OCI-LY1 (cell line): ENCODE data around the gene CLIP2.

Experiments used
- H2AFZ ChIP-seq: fragments of 200-600 bp; sonication (generic), shearing (Covaris generic); 2 replicates; pipeline ENCODE4 v1.6.0; 2014; ENCODE audit warnings: antibody characterized with exemption, mild to moderate bottlenecking, low read length
- H3F3A ChIP-seq: fragments of 200-600 bp; sonication (generic), shearing (Covaris generic); 2 replicates; pipeline ENCODE4 v1.6.0; 2014; ENCODE audit warnings: mild to moderate bottlenecking, antibody characterized with exemption, low read length, moderate library complexity; ENCODE audit not compliant: insufficient read depth
- H3K27ac ChIP-seq: fragments of 200-600 bp; sonication (generic); 2 replicates; pipeline ENCODE4 v1.5.1; 2014; ENCODE audit warnings: low read length, mixed run types, mild to moderate bottlenecking, low read depth; ENCODE audit not compliant: poor library complexity, severe bottlenecking
- H3K27me3 ChIP-seq: fragments of 200-600 bp; sonication (generic); 2 replicates; pipeline ENCODE4 v1.6.0; 2014; ENCODE audit warnings: antibody characterized with exemption, mild to moderate bottlenecking, low read length, moderate library complexity; ENCODE audit not compliant: insufficient read depth
- H3K36me3 ChIP-seq: fragments of 200-600 bp; sonication (generic); 2 replicates; pipeline ENCODE4 v1.6.1; 2014; ENCODE audit warnings: mild to moderate bottlenecking, antibody characterized with exemption, low read length, moderate library complexity, mixed read lengths; ENCODE audit not compliant: insufficient read depth
- H3K4me1 ChIP-seq: fragments of 200-600 bp; sonication (generic); 2 replicates; pipeline ENCODE4 v1.5.1; 2014; ENCODE audit warnings: mild to moderate bottlenecking, low read length, moderate library complexity; ENCODE audit not compliant: insufficient read depth, severe bottlenecking
- H3K4me2 ChIP-seq: fragments of 200-600 bp; sonication (generic), shearing (Covaris generic); 2 replicates; pipeline ENCODE4 v1.6.1; 2014; ENCODE audit warnings: low read length
- H3K4me3 ChIP-seq: fragments of 200-600 bp; sonication (generic); 2 replicates; pipeline ENCODE4 v1.5.1; 2014; ENCODE audit warnings: low read length, low read depth, mild to moderate bottlenecking, mixed read lengths; ENCODE audit not compliant: poor library complexity, severe bottlenecking
- H3K79me2 ChIP-seq: fragments of 200-600 bp; shearing (Covaris generic); 2 replicates; pipeline ENCODE4 v1.6.1; 2016; ENCODE audit warnings: mixed run types, low read length, mixed read lengths; ENCODE audit not compliant: insufficient read depth
- H3K9ac ChIP-seq: fragments of 200-600 bp; sonication (generic), shearing (Covaris generic); 2 replicates; pipeline ENCODE4 v1.6.1; 2014; ENCODE audit warnings: mild to moderate bottlenecking, low read length, mixed read lengths
- H3K9me2 ChIP-seq: fragments of 200-600 bp; sonication (generic), shearing (Covaris generic); 2 replicates; pipeline ENCODE4 v1.6.1; 2014; ENCODE audit warnings: low read depth, mild to moderate bottlenecking, low read length, mixed read lengths
- H3K9me3 ChIP-seq: fragments of 200-600 bp; shearing (Covaris generic); 2 replicates; pipeline ENCODE4 v1.6.1; 2014; ENCODE audit warnings: low read length, mixed read lengths
- H4K20me1 ChIP-seq: fragments of 200-600 bp; sonication (generic), shearing (Covaris generic); 2 replicates; pipeline ENCODE4 v1.6.0; 2016; ENCODE audit warnings: mild to moderate bottlenecking, low read length; ENCODE audit not compliant: insufficient read depth
- CTCF ChIP-seq: fragments of 200-600 bp; sonication (generic), shearing (Covaris generic); IDR thresholded peaks from 2 replicates; pipeline ENCODE4 v1.5.1; 2017; ENCODE audit warnings: mild to moderate bottlenecking, antibody characterized with exemption, low read length, moderate library complexity, mixed read lengths
- EZH2 ChIP-seq: fragments of 200-600 bp; sonication (generic), shearing (Covaris generic); IDR thresholded peaks from 2 replicates; pipeline ENCODE4 v1.8.0; 2017; ENCODE audit warnings: borderline replicate concordance, mixed run types, mild to moderate bottlenecking, antibody characterized with exemption, low read length, moderate library complexity, mixed read lengths

Gene CLIP2

GRCh38 chr7:74396993-74397392 lies 107.8 kb downstream of the CLIP2 start:
- TF ChIP-seq CTCF: no peak
- no peak for TF ChIP-seq EZH2
- no peaks in the 10 kb centered on the region for H3K36me3 ChIP-seq
- no peaks in the 10 kb centered on the region for H4K20me1 ChIP-seq
- H3K4me2 ChIP-seq: no peak overlapping the region
- no peaks in the 10 kb centered on the region for H3K9me3 ChIP-seq
- H3K4me1 ChIP-seq: no peaks in the 10 kb centered on the region
- no peak overlapping the region for H3K4me3 ChIP-seq
- H3K9me2 ChIP-seq: no peaks in the 10 kb centered on the region
- H3K79me2 ChIP-seq: no peaks in the 10 kb centered on the region
- H3K9ac ChIP-seq: no peak overlapping the region
- no peak overlapping the region for H3K27ac ChIP-seq
- H3K27me3 ChIP-seq: no peaks in the 10 kb centered on the region; the same call in 1 of the 2 replicates
- no peak overlapping the region for H2AFZ ChIP-seq
- H3F3A ChIP-seq: no peaks in the 10 kb centered on the region

DNA sequence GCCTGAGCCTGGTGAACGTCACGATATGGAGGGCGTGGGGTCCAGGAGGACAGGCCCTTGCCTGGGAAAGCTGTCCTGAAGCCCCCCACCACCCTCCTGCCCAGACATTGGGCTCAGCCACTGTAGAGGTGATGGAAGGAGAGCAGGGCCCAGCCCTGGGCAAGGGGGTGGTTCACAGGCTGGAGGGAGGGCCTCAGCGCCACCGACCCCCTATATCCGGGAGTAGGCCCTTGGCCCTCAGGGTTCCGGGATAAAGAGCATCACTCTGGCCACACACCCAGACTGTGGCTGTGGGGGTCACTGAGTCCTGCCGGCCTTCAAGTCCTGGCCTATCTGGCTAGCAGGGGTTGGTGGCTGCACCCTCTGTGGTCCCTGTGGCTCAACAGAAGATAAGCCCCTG lies 109.2 kb downstream of the CLIP2 start:
- Histone ChIP-seq H3K36me3 (no peaks in the 10 kb centered on the region), H3K4me1 (no peaks in the 10 kb centered on the region), H3K4me3 (no peak overlapping the region), H3K9me2 (no peaks in the 10 kb centered on the region), H3F3A (no peaks in the 10 kb centered on the region), H3K79me2 (no peaks in the 10 kb centered on the region), H2AFZ (no peak overlapping the region), H3K9ac (no peak overlapping the region), H3K27me3 (no peaks in the 10 kb centered on the region; the same call in 1 of the 2 replicates), H3K4me2 (no peak overlapping the region), H3K9me3 (no peaks in the 10 kb centered on the region), H4K20me1 (no peaks in the 10 kb centered on the region), H3K27ac (no peak overlapping the region)
- TF ChIP-seq EZH2 (no peak), CTCF (no peak)

DNA sequence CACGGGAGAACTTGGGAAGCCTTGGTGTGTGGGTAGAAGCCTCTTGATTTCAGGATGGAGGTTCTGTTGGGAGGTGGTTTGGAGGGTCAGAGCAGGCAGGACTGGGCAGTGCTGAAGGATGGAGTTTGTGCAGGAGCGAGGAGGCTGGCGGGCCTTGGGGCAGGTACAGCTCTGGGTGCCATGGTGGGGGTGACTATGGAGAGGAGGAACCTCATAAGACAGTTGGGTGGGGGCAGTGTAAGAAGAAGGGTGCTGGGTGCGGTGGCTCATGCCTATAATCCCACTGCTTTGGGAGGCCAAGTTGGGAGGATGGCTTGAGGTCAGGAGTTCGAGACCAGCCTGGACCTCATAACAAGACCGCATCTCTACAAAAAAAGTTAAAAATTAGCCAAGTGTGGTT lies 109.8 kb downstream of the CLIP2 start:
- no peak overlapping the region for H3K4me3 ChIP-seq
- no peaks in the 10 kb centered on the region for H3K9me3 ChIP-seq
- H3K27ac ChIP-seq: no peak overlapping the region
- H3K27me3 ChIP-seq: peaks cover 5% of the 10 kb centered on the region; the same call in 1 of the 2 replicates
- no peaks in the 10 kb centered on the region for H3K9me2 ChIP-seq
- H3K4me2 ChIP-seq: no peak overlapping the region
- no peaks in the 10 kb centered on the region for H3K79me2 ChIP-seq
- TF ChIP-seq EZH2 (no peak), CTCF (no peak)
- H4K20me1 ChIP-seq: no peaks in the 10 kb centered on the region
- H3K4me1 ChIP-seq: no peaks in the 10 kb centered on the region
- no peak overlapping the region for H3K9ac ChIP-seq
- H2AFZ ChIP-seq: no peak overlapping the region
- no peaks in the 10 kb centered on the region for H3F3A ChIP-seq
- H3K36me3 ChIP-seq: no peaks in the 10 kb centered on the region
